Measurements from ENCODE around the gene EML6. TPM values are rescaled to one million over a fixed set of nuclear protein-coding genes. Genes with fewer than 3 reads are reported as not detected.

Gene EML6
- total and polyA plus RNA-seq, 3 donors from 2014 or later, result 7.6 to 17.3 (median 12.1) TPM

- H3K4me3 ChIP-seq, result no peak overlapping the region
- no peaks in the 10 kb centered on the region for H3K4me1 ChIP-seq
- TF ChIP-seq CTCF (IDR thresholded peaks at IDR 0.05), result no peak
- no peak for TF ChIP-seq POLR2A (IDR thresholded peaks at IDR 0.05)
- no peaks in the 10 kb centered on the region for H3K36me3 ChIP-seq (ENCODE audit: low read depth, missing control alignments)
- no peak overlapping the region for H3K27ac ChIP-seq
- intact Hi-C loops (cut with DNase I; ENCODE audit: low total_unique reads), result no loop called here
- H3K9me3 ChIP-seq, result no peaks in the 10 kb centered on the region
- no peak for DNase-seq
- WGBS, 2 donors, result 89 to 90% methylated on average over 9 of the region's 9 CpGs
- no peaks in the 10 kb centered on the region for H3K27me3 ChIP-seq
These were observed 164.5 kb downstream of the EML6 start for GRCh38 chr2:54887850-54888545.

GRCh38 chr2:54889053-54889452 is 165.6 kb downstream of the EML6 start:
- intact Hi-C loops (cut with DNase I; ENCODE audit: low total_unique reads), result no loop called here
- Histone ChIP-seq H3K36me3 (ENCODE audit: low read depth, missing control alignments) (no peaks in the 10 kb centered on the region), H3K4me1 (no peaks in the 10 kb centered on the region), H3K9me3 (no peaks in the 10 kb centered on the region), H3K4me3 (no peak overlapping the region), H3K27ac (no peak overlapping the region), H3K27me3 (no peaks in the 10 kb centered on the region)
- TF ChIP-seq CTCF (IDR thresholded peaks at IDR 0.05), result no peak
- TF ChIP-seq POLR2A (IDR thresholded peaks at IDR 0.05), result no peak
- WGBS, 2 donors, result 84 to 86% methylated on average over 2 of the region's 2 CpGs
- DNase-seq, result no peak

- DNase-seq, result no peak
- Histone ChIP-seq H3K27me3 (no peaks in the 10 kb centered on the region), H3K4me3 (no peak overlapping the region), H3K27ac (no peak overlapping the region), H3K4me1 (no peaks in the 10 kb centered on the region), H3K36me3 (ENCODE audit: low read depth, missing control alignments) (no peaks in the 10 kb centered on the region), H3K9me3 (no peaks in the 10 kb centered on the region)
- no peak for TF ChIP-seq CTCF (IDR thresholded peaks at IDR 0.05)
- TF ChIP-seq POLR2A (IDR thresholded peaks at IDR 0.05), result no peak
- intact Hi-C loops (cut with DNase I; ENCODE audit: low total_unique reads), result no loop called here
- 79 to 93% methylated on average over 4 of the region's 4 CpGs for WGBS, 2 donors
These were observed 168.4 kb downstream of the EML6 start for GRCh38 chr2:54891909-54892308.

GRCh38 chr2:54894467-54894866 is 171.0 kb downstream of the EML6 start:
- peak; percentile 27 for DNase-seq
- H3K36me3 ChIP-seq (ENCODE audit: low read depth, missing control alignments), result no peaks in the 10 kb centered on the region
- H3K9me3 ChIP-seq, result no peaks in the 10 kb centered on the region
- H3K27ac ChIP-seq, result no peak overlapping the region
- H3K4me1 ChIP-seq, result no peaks in the 10 kb centered on the region
- 67 to 71% methylated on average over 3 of the region's 3 CpGs for WGBS, 2 donors
- no peak overlapping the region for H3K4me3 ChIP-seq
- TF ChIP-seq CTCF (IDR thresholded peaks at IDR 0.05), result no peak
- no peak for TF ChIP-seq POLR2A (IDR thresholded peaks at IDR 0.05)
- H3K27me3 ChIP-seq, result no peaks in the 10 kb centered on the region
- intact Hi-C loops (cut with DNase I; ENCODE audit: low total_unique reads), result no loop called here

GRCh38 chr2:54895730-54896129 is 172.3 kb downstream of the EML6 start:
- TF ChIP-seq CTCF (IDR thresholded peaks at IDR 0.05) (no peak), POLR2A (IDR thresholded peaks at IDR 0.05) (no peak)

More at GRCh38 chr2:54895730-54896129, 172.3 kb downstream of the EML6 start:
- no peak for DNase-seq
- Histone ChIP-seq H3K9me3 (no peaks in the 10 kb centered on the region), H3K4me1 (no peaks in the 10 kb centered on the region), H3K4me3 (no peak overlapping the region), H3K27ac (no peak overlapping the region), H3K36me3 (ENCODE audit: low read depth, missing control alignments) (no peaks in the 10 kb centered on the region), H3K27me3 (no peaks in the 10 kb centered on the region)
- WGBS, 2 donors, result 100% methylated on average over 1 of the region's 1 CpG
- intact Hi-C loops (cut with DNase I; ENCODE audit: low total_unique reads), result no loop called here
